Measurements from ENCODE around the gene PATL1.
"Not testable (repeated sequence)": the region's sequence is repeated elsewhere in the genome, so short reads cannot be mapped to it uniquely, and the experiment has no call there.

PATL1 gene

GRCh38 chr11:59676205-59676604, 7.4 kb upstream of the PATL1 start:
- no peak for DNase-seq (ENCODE audit: low read depth, low spot score)

DNA sequence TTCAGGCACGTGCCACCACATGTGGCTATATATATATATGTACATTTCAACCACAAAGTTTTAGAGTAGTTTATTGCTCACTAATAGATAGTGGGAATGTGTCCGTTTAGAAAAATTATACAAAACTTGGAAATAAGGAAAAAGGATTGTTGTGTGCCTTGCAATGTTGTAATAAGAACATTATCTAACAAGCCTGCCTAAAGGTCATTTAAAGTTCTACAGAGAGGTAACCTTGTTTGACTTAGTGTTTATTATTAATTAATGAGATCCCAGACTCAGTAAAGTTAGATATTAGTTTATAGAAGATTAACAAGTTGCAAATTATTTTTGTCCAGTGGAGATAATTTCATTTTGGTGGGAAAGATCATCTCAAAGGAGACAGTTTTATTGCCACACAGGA, 5.5 kb upstream of the PATL1 start:
- DNase-seq (ENCODE audit: low read depth, low spot score): no peak

DNA sequence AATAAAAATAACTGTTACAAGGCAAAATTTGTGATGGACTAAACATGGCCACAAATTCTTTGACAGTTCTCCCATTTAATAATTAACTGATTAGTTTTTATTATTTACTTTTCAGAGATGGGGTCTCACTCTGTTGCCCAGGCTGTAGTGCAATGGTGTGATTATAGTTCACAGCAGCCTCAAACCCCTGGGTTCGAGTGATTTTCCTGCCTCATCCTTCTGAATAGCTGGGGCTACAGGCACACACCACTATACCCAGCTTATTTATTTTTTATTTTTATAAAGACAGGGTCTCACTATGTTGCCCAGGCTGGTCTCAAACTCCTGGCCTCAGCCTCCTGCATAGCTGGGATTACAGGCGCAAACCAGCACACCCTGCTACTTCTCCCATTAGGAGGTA, 4.5 kb upstream of the PATL1 start:
- DNase-seq (ENCODE audit: low read depth, low spot score): no peak

GRCh38 chr11:59671471-59671870, 2.6 kb upstream of the PATL1 start:
- no peak for DNase-seq (ENCODE audit: low read depth, low spot score)

DNA sequence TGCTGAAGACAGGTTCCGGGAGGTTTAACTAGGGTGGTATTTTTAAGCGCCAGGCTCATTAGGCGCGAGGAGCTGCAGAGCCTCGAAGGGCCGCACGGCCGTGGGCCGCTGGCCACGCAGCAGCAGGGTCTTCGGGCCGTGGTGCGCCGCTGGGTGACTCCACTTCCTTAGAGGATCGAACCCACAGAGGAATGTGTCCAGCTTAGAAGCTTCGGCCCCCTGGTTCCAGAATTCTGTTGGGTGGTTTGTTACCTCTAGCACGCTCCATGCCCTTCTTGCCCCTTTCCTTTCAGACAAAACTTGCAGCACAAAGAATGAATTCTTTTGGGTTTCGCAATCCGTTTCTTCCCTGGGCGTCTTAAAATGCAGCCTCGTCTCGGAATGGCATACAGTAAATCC, 773 bp upstream of the PATL1 start:
- DNase-seq (ENCODE audit: low read depth, low spot score): no peak

DNA sequence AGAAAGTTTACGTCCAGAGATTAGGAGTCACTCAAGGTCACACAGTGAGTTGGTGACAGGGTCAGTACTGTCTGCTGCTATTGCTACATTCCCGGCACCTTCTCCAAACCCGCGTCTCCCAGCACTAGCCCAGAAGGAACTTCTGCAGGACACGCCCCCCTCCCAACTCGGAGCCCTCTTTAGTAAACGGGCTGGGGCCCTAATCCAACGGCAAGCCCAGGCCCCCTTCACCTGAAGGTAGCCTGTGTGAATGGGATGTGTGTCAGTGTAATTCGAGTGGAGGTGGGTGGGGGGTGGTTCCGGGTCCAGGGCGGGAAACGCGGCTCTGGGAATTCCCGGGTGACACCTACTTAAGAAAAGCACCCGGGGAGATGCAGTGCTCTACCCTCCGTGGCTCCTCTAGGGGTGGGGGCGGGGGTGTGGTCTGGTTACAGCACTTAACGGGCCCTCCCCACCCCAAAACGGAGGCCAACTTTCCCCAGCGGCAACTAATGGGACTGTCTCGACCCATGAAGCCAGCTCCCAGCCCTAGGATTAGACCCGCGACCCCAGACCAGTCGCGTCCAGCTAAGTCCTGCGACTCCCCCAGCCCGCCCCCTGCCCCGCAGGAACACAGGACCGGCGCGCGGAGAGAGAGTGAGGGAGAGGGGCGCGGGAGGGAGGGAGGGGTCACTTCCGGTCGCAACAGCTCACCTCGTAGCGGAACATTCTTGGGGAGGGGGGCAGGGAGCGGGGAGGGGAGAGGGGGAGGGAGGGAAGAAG, 468 bp downstream of the PATL1 start:
- DNase-seq (ENCODE audit: low read depth, low spot score): peak; percentile 74

- no peak for DNase-seq (ENCODE audit: low read depth, low spot score)
Measured at GRCh38 chr11:59667812-59668187, 1.0 kb downstream of the PATL1 start.

- DNase-seq (ENCODE audit: low read depth, low spot score): no peak
Measured at GRCh38 chr11:59666969-59667368, 1.9 kb downstream of the PATL1 start.

GRCh38 chr11:59660621-59661020, 8.2 kb downstream of the PATL1 start:
- DNase-seq (ENCODE audit: low read depth, low spot score): no peak

GRCh38 chr11:59659981-59660380, 8.9 kb downstream of the PATL1 start:
- no peak for DNase-seq (ENCODE audit: low read depth, low spot score)

DNA sequence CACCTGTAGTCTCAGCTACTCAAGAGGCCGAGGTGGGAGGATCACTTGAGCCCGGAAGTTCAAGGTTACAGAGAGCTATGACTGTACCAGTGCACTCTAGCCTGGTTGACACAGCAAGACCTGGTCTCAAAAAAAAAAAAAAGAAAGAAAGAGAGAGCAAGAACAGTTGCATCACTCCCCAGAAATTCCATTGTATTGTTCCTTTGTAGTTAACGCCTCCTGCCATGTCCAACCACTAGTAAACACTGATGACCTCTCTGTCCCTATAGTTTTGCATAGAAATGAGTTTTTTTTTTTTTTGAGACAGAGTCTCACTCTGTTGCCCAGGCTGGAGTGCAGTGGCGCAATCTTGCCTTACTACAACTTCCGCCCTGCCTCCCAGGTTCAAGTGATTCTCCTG, 10.8 kb downstream of the PATL1 start:
- no peak for DNase-seq (ENCODE audit: low read depth, low spot score)

DNA sequence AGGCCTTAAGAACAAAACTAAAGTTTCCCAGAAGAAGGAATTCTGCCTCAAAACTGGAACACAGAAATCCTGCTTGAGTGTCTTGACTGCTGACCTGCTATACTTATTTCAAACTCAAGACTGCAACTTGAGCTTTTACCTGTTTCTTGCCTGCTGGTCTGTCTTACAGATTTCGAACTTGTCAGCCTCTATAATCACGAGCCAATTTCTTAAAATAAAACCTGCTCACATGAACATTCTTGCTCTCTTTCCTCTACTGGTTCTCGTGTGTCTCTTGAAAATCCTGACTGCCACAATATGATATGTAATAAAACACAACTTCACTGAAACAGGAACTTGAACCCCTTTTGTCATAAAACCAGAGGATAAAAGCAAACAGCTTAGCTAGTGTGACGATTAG, 13.9 kb downstream of the PATL1 start:
- no peak for DNase-seq (ENCODE audit: low read depth, low spot score)

DNA sequence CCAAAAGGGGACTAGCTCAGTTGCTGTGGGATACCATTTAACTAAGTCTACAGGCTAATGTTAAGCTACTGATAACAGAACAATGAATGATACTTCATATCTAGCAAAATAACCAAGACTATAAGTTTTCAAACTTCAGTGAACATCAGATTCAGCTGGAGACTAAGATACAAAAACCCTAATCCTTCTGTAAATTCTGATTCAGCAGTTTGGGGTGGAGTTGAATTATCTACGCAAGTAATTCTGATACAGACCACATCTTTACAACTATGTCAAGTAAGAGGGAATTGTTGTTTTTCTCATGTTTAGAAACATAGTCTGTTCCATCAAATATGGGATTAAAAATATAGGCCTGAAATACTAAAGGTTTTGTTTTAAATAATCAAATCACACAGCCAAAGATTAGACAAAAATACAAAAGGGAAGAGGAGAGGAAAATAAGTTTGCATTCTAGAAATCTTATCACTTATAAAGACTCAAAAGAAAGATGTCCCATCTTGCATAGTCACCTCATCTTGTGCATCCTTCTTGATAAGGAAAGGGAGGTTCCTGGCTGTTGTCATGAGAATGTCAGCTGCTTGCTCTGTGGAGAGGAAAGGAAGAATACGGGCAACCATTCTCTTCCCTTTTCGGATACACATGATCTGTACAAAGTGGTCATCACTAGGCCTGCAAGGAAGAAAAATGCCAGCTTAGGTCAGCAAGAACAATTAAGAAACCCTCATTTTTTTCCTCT, 21.4 kb downstream of the PATL1 start:
- DNase-seq (ENCODE audit: low read depth, low spot score): no peak

- DNase-seq (ENCODE audit: low read depth, low spot score): no peak
Measured at GRCh38 chr11:59644528-59644927, 24.3 kb downstream of the PATL1 start.

- DNase-seq (ENCODE audit: low read depth, low spot score): no peak
Measured at GRCh38 chr11:59643390-59643789, 25.4 kb downstream of the PATL1 start.

- DNase-seq (ENCODE audit: low read depth, low spot score): no peak
Measured at GRCh38 chr11:59641156-59641555, 27.7 kb downstream of the PATL1 start.

DNA sequence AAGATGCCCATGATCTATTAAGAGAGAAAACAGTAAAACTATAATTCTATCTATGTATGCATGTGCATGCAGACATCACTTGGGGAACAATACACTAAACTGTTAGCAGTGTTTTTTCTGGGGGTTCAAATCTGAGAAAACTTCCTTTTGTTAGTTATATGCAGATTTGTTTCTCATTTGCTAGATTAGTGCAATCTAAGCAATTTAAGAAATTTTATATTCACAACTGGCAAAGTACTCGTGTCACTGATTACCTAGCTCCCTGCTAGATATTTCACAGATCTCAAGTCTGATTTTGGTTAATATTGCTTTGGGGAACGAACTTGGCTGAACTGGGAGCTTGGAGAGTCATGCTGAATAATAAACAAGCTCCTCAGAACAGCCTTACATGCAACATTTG, 38.3 kb downstream of the PATL1 start:
- DNase-seq (ENCODE audit: low read depth, low spot score): no peak

DNA sequence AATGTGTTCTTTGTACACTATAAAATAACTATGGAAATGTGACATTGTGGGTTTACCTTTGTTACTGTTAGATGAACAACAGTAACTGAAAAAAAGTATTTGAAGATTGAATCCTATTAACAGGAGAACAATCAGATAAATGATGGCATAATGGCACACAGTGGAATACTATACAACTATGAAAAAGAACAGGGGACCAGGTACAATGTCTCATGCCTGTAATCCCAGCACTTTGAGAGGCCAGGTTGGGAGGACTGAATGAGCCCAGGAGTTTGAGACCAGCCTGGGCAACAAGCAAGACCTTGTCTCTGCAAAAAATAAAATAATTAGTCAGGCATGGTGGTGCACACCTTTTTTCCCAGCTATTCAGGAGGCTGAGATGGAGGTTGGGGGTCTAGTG, 38.8 kb downstream of the PATL1 start:
- DNase-seq (ENCODE audit: low read depth, low spot score): no peak

DNA sequence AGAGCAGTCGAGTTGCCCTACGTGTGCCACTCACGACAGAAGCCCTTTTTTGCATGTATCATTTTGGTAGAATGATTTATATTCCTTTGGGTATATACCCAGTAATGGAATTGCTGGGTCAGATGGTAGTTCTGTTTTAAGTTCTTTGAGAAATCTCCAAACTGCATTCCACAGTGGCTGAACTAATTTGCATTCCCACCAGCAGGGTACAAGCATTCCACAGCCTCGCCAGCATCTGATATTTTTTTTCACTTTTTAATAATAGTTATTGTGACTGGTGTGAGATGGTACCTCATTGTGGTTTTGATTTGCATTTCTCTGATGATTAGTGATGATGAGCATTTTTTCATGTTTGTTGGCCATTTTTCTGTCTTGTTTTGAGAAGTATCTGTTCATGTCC, 41.9 kb downstream of the PATL1 start:
- not testable (repeated sequence) for DNase-seq (ENCODE audit: low read depth, low spot score)

DNA sequence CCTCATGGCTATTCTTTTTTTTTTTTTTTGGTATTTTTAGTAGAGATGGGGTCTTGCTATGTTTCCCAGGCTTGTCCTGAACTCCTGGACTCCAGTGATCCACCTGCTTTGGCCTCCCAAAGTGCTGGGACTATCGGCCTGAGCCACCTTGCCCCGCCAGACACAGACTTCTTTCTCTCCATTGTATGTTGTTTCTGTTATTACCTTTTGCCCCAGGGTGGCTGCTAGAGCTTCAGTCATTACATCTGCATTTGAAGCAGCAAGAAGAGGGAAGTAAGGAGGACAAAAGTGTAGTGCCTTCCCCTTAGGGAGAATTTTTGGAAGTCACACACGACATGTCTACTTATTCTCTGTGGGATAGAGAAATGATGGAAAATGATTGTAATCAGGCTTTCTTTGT, 43.1 kb downstream of the PATL1 start:
- peak; percentile 76 for DNase-seq (ENCODE audit: low read depth, low spot score)

DNA sequence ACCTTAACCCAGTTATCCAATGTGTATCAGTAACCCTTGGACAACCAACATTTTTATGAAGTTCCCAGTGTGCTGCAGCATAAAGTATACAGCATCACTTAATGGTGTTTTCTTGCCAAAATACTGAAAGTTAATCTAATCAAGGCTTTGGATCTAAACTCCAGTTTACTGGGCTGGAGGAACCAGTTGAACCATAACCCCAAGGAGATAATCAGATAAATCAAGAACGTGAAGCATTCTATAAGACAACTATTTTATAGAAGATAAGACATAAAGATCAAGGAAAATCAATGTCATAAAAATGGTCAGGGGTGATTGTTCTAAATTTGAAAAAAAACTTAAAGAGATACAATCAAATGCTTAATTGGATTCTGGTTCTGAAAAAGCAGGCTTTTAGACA, 51.0 kb downstream of the PATL1 start:
- DNase-seq (ENCODE audit: low read depth, low spot score): no peak

DNA sequence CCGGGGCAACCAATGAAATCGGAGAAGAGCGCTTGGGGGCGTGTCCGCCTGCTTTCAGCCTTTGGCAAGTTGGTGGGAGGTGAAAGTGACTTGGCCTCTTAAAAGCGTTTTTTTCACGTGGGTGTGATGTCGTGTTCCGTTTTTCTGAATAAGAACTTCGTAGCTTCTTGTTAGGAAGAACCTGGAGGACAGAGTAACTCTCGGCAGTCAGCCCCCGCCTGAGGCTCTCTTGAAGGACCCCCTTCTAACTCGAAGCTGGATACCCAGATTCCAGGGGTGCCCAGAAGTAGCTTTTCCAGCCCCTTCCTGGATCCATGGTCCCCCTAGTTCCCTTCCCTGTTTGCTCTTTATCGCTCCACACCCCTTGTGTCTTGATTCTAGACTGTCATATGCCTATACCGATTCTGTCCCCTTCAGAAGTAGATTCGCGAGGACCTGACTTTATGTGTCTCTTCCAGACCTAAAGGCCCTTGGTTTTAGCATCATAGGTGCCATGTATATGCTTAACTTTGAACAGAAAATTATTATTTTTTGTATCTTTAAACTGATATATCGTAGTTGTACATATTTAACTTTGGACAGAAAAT, 52.3 kb downstream of the PATL1 start:
- no peak for DNase-seq (ENCODE audit: low read depth, low spot score)
